Measurements from ENCODE around the gene PLOD3.
A peak's percentile ranks its signal among the peaks of the same experiment; 100 is the strongest.

The PLOD3 gene

DNA sequence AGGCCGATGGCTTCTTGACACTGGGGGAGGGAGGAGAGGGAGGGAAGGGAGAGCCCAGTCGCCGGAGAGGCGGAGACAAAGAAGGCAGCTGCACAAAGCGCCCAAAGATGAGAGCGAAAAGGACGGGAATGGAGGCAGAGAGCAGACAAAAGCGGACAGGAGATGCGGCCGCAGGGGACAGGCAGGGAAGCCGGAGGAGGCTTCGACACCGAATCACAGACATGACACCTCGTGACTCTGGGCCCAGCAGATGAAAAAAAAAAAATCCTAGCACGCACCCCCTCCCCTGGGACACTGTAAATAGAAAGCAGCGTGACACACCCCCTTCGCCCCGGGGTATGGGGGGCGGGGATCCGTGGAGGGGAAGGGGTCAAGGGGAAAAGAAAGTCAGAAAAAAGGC, 38.3 kb downstream of the PLOD3 start:
- DNase-seq (ENCODE audit: low spot score) = no peak

DNA sequence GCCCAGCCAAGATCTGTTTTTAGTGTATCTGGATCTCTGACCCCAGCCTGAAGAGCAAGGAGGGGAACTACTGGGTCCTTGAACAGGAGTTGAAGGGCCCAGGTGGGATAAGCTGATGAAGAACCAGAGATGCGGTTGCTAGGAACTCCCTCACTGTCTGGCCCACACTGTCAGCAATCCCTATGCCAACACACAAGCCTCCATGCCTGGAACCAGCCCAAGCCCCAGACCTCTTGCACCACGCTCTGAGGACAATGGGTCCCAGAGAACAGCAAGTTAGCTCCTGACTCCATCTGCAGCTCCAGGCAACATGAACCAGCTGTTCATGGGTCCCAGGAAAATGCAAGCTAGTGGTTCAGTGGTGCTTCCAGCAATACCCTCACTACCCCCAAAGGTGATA, 39.7 kb downstream of the PLOD3 start:
- DNase-seq (ENCODE audit: low spot score) = no peak

DNA sequence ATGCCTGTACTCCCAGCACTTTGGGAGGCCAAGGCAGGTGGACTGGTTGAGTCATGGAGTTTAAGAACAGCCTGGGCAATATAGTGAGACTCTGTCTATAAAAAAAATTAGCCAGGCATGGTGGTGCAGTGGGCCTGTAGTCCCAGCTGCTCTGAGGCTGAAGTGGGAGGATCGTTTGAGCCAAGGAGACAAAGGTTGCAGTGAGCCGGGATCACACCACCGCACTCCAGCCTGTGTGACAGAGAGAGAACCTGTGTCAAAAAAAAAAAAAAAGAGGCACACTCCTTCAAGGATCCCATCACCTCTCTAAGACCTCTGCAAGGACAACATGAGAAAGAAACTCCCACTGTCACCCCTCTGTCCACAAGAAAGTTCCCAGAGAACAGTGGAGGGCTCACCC, 41.7 kb downstream of the PLOD3 start:
- DNase-seq (ENCODE audit: low spot score) = no peak

DNA sequence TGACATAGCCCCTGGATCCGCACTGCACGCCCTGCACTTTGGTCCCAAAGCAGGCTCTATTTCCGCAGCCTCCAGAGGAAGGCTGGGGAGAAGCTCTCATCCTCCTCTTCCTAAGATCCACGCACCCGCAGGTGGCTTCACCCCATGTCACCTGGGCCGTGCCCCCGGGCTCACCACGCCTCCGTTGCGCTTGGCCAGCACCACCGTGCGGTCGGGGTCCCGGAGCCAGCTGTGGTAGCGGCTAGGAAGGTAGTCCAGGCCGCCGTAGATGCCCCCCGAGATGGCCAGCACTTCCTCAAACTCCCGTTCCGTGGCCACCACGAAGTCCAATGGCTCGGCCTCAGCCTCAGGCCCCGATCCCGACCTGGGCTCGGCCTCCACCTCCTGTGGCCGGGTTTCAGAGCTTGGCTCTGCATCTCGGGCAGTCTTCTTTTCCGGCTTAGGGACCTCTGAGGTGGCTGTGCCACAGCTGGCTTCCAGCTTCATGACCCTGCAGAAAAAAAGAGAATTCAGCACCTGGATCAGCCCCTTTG, 43.0 kb downstream of the PLOD3 start:
- no peak for DNase-seq (ENCODE audit: low spot score)

DNA sequence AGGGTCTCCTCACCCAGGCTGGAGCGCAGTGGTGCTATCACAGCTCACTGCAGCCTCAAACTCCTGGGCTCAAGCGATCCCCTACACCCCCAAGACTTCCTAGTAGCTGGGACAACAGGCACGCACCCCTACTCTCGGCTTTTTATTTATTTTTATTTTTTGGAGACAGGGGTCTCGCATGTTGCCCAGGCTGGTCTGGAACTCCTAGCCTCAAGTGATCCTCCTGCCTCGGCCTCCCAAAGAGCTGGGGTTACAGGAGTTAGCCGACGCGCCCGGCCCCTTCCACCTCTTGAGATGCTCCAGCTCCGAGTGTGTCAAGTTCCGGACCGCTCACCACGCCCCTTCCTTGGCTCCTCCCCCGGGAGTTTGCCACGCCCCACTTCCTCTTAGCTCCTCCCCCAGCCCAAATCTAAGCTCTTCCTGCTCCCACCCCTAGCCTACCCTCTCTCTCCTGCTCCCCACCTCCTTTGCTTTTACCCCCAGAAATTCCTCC, 43.6 kb downstream of the PLOD3 start:
- DNase-seq (ENCODE audit: low spot score) = no peak

DNA sequence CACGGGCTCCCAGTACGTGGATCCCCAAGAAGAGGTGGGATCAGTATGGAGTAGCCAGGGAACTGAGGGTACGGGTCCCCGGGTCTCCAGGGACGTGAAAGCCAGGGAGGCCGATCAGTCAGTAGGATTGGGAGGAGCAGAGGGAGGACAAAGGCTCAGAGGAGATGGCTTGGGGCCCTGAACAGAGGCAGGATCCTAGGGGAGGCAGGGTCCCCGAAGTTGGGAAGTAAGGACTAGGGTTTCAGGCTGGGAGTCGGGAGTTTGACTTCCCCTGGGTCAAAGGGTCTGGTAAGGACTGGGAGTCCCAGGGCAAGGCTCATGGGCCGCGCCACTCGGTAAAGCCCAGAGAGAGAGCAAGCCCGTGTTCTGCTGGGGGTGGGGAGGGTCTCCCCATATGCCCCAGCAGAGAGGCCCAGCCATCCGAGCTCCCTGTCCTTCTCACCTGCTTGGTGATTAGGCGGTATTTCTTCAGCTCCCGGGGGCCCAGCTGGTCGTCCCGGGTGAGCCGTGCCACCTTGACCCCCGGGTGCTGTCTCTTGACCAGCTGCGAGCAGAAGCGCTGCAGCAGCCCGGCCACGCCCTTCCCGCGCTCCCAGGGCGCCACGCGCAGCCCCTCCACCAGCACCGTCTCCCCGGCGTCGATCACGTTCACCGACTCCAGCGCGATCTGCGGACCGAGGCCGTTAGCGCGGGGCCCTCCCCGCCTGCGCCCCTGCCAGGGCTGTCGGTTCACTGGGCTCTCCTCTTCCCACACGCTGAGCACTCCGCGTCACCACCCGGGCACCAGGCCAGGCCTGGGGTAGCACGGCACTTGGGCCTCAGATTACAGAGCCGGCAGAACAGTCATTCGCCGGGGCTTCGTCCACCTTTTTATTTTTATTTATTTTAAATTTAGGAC, 44.3 kb downstream of the PLOD3 start:
- no peak for DNase-seq (ENCODE audit: low spot score)

DNA sequence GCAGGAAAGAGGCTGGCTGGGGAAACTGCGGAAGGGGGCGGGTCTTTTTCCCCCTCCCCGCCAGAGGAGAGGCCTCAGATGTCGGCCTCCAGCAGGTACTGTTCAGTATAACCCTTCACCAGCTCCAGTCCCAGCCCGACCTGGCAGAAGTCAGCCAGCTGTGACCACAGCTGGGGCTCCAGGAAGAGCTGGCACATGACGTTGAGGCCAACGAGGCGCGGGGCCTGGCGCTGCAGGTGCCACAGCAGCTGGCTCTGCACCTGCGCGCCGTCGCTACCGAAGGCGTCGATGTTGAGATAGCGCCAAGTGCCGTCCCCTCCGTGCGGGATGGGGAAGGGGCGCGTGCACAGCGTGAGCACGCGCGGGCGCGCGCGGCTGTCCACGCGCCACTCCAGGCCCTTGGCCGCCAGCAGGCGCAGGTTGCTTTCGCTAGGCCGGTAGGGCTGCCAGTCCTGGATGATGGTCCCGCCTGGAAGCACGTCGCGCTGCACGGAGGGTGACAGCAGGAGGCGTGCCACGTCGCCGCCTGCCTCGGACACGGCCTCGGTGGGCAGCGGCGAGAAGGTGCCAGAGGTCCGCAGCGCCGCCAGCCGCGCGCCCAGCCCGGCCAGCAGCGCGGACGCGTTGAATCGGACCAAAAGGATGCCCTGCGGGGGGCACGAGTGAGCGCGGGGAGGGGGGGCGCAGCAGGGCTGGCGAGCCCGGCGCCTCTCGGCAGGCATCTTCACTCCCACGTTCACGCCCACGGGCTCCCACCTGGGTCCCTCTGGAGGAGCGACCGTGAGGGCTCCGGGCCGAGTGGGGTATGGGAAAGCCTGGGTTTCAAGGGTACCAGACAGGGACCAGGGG, 45.2 kb downstream of the PLOD3 start:
- no peak for DNase-seq (ENCODE audit: low spot score)

DNA sequence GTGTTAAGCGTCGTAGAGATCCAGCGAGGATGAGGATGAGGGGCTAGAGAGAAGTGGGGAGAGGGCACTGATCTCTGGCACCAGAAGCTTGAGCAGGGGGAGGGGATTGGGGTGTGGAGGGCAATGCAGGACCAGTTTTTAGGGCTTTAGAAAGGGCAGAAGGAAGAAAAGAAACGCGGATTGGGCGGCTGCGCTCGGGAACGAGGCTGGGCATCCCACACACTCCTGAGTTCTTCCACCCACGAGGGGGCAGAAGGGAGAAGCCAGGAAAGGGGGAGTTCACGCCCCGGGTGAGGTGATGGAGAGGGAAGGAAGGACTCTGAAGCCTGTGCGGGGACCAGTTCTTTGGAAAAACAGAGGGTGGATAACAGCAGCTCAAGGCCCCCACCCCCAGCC, 45.9 kb downstream of the PLOD3 start:
- no peak for DNase-seq (ENCODE audit: low spot score)

DNA sequence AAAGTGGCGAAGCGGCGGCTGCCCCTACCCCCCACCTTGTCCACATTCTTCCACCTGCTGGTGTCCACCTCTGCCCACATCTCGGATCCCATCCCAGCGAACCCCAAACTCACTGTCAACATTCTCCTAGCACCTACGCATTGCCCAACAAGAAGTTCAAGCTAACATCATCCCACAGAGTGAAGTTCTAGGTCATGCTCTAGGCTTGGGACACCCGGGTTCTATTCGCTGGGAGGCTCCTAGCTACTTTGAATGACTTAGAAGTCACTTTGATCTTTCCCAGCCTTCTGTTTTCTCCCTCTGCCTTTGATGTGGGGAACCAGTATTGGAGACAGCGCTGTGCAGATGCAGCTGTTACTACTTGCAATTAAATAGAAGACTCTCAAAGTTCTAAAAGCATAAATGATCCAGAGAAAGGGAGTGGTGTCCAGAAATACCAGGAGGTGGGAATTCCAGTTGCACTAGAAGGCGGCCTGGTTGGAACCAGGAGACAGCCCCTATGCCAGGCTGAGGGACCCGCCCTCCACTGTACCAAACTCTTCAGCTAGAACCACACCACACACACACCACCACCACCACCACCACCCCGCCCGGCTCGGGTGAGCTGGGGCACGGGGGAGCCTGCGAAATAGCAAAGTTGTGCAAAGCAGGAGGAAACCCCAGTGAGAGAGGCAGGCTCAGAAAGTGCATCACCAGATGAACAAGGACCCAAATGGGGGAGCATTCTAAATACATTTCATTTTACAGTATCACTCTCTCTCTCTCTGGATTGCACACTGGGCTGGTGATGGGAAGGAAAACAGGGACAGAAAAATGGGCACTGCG, 46.6 kb downstream of the PLOD3 start:
- no peak for DNase-seq (ENCODE audit: low spot score)

DNA sequence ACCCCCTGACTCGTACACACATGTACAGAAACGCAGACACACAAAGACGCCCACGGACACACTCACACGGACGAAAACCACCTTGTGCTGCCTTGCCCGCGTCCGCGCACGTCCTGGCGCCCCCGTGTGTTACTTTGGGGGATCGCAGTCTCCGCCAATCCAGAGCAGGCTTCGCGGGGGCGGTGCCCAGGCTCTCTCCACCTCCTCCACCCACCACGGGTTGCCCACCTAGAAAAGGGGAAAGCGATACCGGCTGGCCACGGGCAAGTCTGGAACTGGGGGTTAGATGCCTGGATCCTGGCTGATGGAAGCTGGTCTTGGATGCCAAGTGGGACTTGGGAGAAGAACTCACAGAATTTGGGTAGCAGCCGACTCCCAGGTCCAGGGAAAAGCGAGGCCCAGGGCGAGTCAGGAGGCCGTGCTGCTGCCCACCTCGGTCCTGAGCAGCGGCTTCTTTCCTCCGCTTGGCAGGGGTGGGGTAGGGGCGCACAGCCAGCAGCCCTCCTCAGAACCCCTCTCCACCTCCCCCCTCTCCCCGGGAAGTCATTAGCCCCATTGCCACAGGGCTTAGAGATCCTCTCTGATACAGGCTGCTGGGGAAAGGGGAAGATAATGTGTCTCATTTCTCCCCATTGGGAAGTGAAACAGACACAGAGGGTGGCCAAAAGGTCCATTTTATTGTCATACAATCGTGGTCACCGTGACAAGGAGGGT, 47.4 kb downstream of the PLOD3 start:
- DNase-seq (ENCODE audit: low spot score) = peak; percentile 87

DNA sequence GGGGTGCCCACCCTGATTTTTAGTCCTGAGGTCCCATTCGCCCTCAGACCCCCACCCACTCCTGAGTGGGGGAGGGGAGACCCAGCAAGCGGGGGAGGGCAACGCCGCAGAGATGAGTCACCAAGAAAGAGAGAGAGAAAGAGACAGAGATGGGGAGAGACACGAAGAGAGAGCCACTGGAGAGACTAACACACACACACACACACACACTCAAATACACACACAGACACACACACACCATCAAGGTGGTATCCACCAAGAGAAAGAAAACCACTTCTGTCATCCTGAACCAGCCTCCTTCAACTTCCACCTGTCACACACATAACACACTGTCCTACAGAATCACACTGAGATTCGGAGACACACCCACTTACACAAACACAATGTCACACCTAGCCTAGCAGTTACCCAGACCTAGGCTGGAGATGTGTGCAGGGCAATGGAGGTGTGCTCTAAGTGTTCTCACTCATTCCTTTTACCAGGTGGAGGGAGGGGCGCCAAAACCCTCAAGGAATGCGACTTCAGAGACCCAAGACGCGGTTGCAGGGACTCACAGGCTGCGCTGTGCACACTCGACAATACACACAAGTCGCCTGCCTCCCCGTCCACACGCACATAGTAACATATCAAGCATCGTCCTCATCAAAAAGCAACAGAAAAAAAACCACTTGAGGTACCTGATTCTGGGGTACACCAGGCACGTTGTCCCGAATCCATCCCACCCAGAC, 48.1 kb downstream of the PLOD3 start:
- DNase-seq (ENCODE audit: low spot score) = no peak

DNA sequence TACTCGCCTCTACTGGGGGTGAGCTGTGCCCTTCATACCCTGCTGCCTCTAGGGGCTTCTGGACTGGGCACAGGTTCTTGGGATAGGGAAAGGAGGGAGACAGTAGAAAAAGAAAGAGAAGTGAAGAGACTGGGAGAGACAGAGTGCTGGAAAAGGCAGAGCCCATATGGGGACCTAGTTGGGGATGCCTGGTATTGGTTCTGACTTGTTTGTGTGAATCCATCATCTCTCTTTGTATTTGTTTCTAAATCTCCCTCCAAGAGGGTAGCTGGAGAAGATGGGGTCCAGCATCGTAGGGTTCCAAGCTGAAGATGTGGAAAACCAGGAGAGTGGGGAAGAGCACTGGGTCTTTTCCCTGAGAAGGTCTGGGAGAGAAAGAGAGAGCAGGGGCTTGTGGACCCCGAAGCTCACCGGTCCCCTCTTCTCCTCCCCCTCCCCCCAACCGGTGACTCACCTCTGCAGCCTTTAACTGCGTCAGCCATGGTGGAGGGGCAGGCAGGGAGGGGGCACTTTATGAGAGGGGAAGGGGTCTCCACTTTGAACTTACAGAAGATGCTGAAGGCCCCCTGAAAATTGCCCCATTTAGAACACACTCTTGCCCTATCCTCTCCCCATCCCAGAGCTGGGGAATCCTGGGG, 48.9 kb downstream of the PLOD3 start:
- DNase-seq (ENCODE audit: low spot score) = no peak

DNA sequence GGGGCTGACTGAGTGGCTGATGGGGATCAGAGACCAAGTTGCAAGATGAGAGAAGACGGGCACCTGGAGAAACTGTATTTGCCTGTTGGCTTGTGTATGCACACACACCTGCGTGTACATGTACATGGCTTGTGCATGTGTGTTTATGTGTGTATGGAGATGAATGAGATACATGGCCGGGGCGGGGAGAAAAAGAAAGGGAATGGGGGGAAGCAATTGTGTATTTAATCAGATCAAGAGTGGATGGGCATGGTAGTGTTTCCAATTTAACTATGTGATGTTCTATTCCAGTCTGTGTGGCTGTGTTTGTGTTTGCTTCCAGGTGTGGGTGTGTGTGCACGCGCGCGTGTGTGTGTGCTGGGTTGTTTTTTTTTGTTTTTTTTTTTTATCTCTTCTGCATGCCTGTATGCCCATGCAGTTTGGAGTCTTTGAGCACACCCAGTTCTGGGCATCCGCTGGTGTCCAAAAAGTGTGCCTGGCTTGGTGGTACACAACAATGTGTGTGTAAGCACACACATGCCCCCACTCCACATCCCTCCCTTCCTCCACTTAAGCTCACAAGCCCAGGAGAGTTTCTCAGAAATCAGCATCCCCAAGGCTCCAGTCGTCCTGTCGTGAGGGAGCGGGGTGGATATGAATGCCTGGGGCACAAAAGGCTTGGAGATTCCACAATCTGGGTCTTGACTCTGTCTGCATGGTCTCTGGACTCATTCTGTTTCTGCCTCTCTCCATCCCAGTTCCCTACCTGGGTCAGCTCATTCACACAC, 49.6 kb downstream of the PLOD3 start:
- no peak for DNase-seq (ENCODE audit: low spot score)

DNA sequence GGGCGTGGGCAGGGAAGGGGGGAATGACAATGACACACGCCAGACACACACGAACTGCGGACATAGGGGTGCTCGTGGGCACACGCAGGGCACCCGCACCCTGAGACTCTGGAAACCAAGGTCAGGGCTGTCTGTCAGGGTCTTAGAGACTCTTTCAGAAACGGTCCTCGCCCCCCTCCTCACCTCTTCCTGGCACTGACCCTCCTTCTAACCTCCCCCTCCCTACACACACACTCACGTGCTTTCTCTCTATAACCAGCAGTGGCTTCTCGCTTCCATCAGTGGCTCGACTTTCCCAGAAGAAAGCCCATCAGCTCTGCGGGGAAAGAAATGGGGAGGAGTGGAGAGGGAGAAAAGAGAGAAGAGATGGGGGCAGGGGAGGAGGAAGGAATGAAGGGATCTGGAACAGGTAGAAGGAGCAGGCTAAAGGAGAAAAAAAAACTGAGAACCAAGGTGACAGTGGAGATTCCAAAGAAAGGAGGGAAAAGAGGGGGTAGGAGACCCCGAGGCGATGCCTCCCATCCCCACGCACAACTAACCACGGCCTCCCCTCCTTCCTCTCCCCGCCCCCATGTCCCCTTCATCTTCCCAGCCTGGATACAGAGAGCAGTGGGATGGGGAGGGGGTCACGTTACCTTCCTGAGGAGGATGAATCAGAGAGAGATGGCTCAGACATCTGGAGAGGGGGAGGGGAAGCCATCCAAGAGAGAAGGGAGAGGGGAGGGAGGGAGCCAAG, 50.3 kb downstream of the PLOD3 start:
- DNase-seq (ENCODE audit: low spot score) = no peak

DNA sequence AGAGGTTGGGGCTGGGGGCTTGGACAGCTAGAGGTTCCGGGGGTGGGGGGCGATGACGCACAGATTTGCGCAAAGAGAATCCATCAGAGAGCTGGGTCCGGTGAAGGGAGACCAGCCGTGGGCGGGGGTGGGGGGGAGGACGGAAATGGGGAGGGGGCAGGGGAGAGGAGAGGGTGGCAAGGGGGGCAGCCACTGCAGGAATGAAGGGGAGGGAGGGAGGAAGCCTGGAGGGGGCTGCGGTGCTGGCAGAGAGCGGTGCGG, 50.8 kb downstream of the PLOD3 start:
- no peak for DNase-seq (ENCODE audit: low spot score)

DNA sequence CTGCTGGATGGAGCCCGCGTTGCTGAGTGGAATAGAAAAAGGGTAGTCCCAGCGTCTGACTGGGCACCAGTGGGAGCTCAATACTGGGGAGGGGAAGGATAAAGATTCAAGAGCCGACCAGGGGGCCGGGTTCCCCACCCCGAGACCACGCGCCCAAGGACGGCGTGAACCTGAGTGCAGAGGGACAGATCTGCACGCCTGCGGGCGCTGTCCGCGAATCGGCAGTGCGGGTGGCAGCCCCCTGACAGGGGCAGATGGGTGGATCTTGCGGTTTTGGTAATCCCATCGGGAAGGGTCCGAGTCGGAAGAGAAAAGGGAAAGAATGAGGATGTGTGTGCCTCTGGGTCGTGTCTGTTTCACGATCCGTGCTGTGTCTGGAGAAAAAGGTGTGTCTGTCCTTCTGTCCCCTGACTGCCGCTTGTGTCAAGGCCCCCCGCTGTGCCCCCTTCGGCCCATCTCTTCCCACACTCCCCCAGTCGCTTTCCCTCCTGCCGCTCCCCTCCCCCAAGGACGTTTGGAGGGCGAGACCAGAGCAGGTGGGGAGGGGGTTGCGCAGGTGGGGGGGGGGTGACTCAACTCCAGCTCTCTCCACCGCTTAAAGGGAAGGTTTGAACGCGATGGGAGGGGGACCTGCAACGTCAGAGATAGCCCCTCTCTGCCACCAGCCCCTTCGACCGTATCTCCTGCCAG, 51.3 kb downstream of the PLOD3 start:
- DNase-seq (ENCODE audit: low spot score) = no peak

DNA sequence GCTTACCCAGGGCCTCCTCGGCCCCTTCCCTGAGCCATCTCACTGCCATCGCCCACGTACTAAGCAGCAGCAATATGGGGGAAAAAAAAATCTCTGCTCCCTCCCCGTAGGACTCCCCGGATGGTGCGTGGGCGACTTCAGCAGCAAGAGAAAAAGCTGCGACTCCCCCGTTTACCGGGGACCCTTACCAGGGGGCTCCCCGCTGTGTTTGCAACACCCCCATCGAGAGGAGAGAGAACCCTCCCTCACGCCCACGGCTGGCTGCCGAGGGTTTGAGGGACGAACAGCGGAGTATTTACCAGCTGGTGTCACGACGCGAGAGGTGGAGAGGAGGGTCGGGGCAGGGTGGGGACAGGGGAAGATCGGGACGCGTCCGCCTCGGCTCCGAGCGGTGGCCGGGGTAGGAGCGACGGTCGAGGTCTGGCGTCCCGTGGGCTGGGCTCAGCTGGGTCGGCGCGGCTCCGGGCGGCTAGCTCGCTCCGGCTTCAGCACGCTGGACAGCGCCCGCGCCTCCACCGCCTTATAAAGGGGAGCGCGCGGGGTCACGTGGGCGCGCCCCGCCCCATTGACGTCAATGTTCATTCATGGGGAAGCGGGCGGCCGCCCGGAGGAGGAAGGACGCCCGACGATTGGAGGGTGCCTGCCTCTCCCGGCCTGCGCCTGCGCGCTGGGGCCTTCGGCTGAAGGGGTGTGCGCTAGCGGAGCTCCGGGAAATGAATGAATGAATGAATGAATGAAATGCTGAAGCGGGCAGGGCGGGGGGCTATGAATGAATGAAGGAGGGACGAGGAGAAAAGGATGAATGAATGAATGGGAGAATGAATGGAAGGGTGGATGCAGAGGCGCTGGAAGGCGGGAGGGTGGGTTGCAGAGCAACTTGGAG, 52.1 kb downstream of the PLOD3 start, which contains the start of gene VGF:
Gene VGF (minus strand): TSS at position 495 of the 883 bp plus-strand sequence. CDS start 726 bp downstream, outside the sequence.
- peak; percentile 98 for DNase-seq (ENCODE audit: low spot score)

Data from HuH-7 (cell line).